Parathyroid adenoma (tissue), 2 donors: ENCODE data around the gene SLC2A11.

Experiments used
- H2AFZ ChIP-seq: fragments of 300-600 bp; sonication (generic); one replicate; pipeline ENCODE4 v1.7.0; 2017; ENCODE audit warnings: antibody characterized with exemption, mild to moderate bottlenecking
- H3K27ac ChIP-seq: fragments of 300-600 bp; sonication (generic); one replicate; pipeline ENCODE4 v1.7.0; 2017
- H3K27me3 ChIP-seq: fragments of 300-600 bp; sonication (generic); one replicate; pipeline ENCODE4 v1.7.0; 2017; ENCODE audit warnings: low read length; ENCODE audit not compliant: control insufficient read depth, insufficient read depth
- H3K36me3 ChIP-seq: fragments of 300-600 bp; sonication (generic); one replicate; pipeline ENCODE4 v1.7.0; 2017; ENCODE audit warnings: low read length; ENCODE audit not compliant: control insufficient read depth, insufficient read depth
- H3K4me1 ChIP-seq: fragments of 300-600 bp; sonication (generic); one replicate; pipeline ENCODE4 v1.7.0; 2017; ENCODE audit warnings: control low read depth
- H3K4me2 ChIP-seq: fragments of 300-600 bp; sonication (generic); one replicate; pipeline ENCODE4 v1.7.0; 2017; ENCODE audit warnings: low read length
- H3K4me3 ChIP-seq: fragments of 300-600 bp; sonication (generic); one replicate; pipeline ENCODE4 v1.7.0; 2017; ENCODE audit warnings: low read depth, low read length
- H3K79me2 ChIP-seq: fragments of 300-600 bp; sonication (generic); one replicate; pipeline ENCODE4 v1.7.0; 2017; ENCODE audit warnings: control low read depth
- H3K9ac ChIP-seq: fragments of 300-600 bp; sonication (generic); one replicate; pipeline ENCODE4 v1.7.0; 2017; ENCODE audit warnings: mild to moderate bottlenecking
- H3K9me3 ChIP-seq: fragments of 300-600 bp; sonication (generic); one replicate; pipeline ENCODE4 v1.7.0; 2017; ENCODE audit warnings: low read length; ENCODE audit not compliant: control insufficient read depth
- CTCF ChIP-seq: fragments of 300-600 bp; sonication (generic); IDR thresholded peaks from one replicate; pipeline ENCODE4 v1.7.0; 2017; ENCODE audit warnings: antibody characterized with exemption, mild to moderate bottlenecking
- donor health status: primary hyperparathyroidism.

The SLC2A11 gene

GRCh38 chr22:23841292-23841691 lies 16.4 kb upstream of the SLC2A11 start:
- Histone ChIP-seq H3K4me2 (no peak overlapping the region), H3K4me3 (no peak overlapping the region), H3K27me3 (no peaks in the 10 kb centered on the region), H3K4me1 (peaks cover 9% of the 10 kb centered on the region), H3K27ac (no peak overlapping the region), H2AFZ (no peak overlapping the region), H3K36me3 (no peaks in the 10 kb centered on the region), H3K9me3 (no peaks in the 10 kb centered on the region), H3K9ac (no peak overlapping the region), H3K79me2 (no peaks in the 10 kb centered on the region)
- no peak for TF ChIP-seq CTCF

GRCh38 chr22:23841736-23842445 lies 15.8 kb upstream of the SLC2A11 start:
- Histone ChIP-seq H3K4me1 (peaks cover 9% of the 10 kb centered on the region), H3K27me3 (no peaks in the 10 kb centered on the region), H3K9me3 (no peaks in the 10 kb centered on the region), H3K79me2 (no peaks in the 10 kb centered on the region), H3K4me2 (no peak overlapping the region), H2AFZ (no peak overlapping the region), H3K4me3 (no peak overlapping the region), H3K36me3 (no peaks in the 10 kb centered on the region), H3K9ac (no peak overlapping the region), H3K27ac (no peak overlapping the region)
- no peak for TF ChIP-seq CTCF

- Histone ChIP-seq H3K27ac (no peak overlapping the region), H3K4me3 (no peak overlapping the region)
- TF ChIP-seq CTCF, result no peak
Measured at GRCh38 chr22:23842599-23842998, 15.1 kb upstream of the SLC2A11 start.

GRCh38 chr22:23844739-23845202 lies 12.9 kb upstream of the SLC2A11 start:
- Histone ChIP-seq H3K9ac (no peak overlapping the region), H2AFZ (peak overlapping the region; percentile 70), H3K36me3 (no peaks in the 10 kb centered on the region), H3K9me3 (no peaks in the 10 kb centered on the region), H3K4me1 (peaks cover 9% of the 10 kb centered on the region), H3K4me2 (peak overlapping the region; percentile 57), H3K79me2 (no peaks in the 10 kb centered on the region), H3K27me3 (no peaks in the 10 kb centered on the region), H3K27ac (peak overlapping the region; percentile 60), H3K4me3 (no peak overlapping the region)
- TF ChIP-seq CTCF, result no peak

More at GRCh38 chr22:23842599-23842998, 15.1 kb upstream of the SLC2A11 start:
- Histone ChIP-seq H3K27me3 (no peaks in the 10 kb centered on the region), H3K36me3 (no peaks in the 10 kb centered on the region), H3K4me2 (no peak overlapping the region), H3K4me1 (peaks cover 9% of the 10 kb centered on the region), H3K79me2 (no peaks in the 10 kb centered on the region), H3K9me3 (no peaks in the 10 kb centered on the region), H3K9ac (no peak overlapping the region), H2AFZ (no peak overlapping the region)
